GM21390 (cell line): ENCODE data around the gene PLXNC1.

Source experiments
- ATAC-seq: cut with Tn5 transposase; IDR thresholded peaks from one replicate; pipeline ENCODE4 v1.9.1; 2021; ENCODE audit not compliant: unreplicated experiment

PLXNC1 gene

GRCh38 chr12:94147991-94148738 lies at the start of gene PLXNC1:
Gene PLXNC1, plus strand, starts transcription at chr12:94148577. Its CDS starts 395 bp downstream, at chr12:94148972.
- ATAC-seq: peak; percentile 42

- ATAC-seq: no peak
Observed at GRCh38 chr12:94099191-94099590, 49.2 kb upstream of the PLXNC1 start.

- no peak for ATAC-seq
Observed at GRCh38 chr12:94099632-94100031, 48.7 kb upstream of the PLXNC1 start.

GRCh38 chr12:94100211-94100627 lies 48.2 kb upstream of the PLXNC1 start:
- ATAC-seq: no peak

GRCh38 chr12:94100990-94101737 lies 47.2 kb upstream of the PLXNC1 start:
- peak; percentile 48 for ATAC-seq

GRCh38 chr12:94101738-94102660 lies 46.4 kb upstream of the PLXNC1 start:
- peak; percentile 89 for ATAC-seq

GRCh38 chr12:94103986-94104385 lies 44.4 kb upstream of the PLXNC1 start:
- ATAC-seq: no peak

DNA sequence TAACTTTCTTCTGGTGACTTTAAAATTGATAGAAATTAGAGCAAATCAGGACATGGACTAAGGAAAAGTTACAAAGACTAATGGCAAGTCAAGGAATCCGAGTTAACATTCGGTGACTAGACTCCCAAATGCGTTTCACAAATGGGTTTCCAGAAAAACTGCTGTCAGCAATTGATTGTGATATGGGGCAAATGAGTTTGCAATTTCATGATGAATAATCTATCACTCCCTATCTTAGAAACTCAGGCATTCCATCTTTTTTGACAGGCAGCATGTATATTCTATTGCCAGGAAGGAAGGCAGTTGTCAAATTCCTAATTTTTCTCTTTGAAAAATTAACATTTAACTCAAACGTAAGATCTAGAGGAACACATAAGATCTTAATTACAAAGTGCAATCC lies 40.5 kb upstream of the PLXNC1 start:
- ATAC-seq: no peak

- no peak for ATAC-seq
Observed at GRCh38 chr12:94109160-94109559, 39.2 kb upstream of the PLXNC1 start.

DNA sequence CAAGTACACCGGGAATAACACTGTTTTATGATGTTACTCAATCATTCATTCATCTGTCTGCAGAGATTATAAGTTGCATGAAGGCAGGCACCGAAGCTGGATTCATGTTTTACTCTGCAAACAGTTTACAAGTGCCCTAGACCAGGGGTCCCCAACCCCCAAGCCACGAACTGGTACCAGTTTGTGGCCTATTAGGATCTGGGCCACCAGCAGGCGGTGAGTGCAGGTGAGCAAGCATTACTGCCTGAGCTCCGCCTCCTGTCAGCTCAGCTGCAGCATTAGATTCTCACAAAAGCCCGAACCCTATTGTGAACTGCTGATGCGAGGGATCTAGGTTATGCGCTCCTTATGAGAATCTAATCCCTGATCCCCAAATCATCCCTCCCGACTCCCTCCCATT lies 38.1 kb upstream of the PLXNC1 start:
- ATAC-seq: no peak

DNA sequence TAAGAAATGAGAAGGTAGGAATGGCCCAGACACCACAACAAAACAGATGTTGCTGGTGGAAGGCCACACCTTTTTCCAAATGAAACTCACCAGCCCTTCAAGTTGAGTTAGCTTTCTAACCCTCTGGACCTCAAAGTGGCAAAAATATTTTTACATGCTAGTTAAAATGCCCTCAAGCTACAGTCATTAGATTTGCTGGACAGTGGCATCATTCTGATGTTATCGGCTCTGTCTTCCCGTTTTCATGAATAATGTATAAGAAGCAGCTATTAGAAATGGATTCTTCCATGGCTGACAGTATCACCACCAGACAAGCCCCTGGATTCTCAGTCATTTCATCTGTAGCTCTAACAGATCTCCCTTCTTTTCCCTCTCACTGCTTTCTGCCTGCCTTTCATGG lies 37.1 kb upstream of the PLXNC1 start:
- no peak for ATAC-seq

DNA sequence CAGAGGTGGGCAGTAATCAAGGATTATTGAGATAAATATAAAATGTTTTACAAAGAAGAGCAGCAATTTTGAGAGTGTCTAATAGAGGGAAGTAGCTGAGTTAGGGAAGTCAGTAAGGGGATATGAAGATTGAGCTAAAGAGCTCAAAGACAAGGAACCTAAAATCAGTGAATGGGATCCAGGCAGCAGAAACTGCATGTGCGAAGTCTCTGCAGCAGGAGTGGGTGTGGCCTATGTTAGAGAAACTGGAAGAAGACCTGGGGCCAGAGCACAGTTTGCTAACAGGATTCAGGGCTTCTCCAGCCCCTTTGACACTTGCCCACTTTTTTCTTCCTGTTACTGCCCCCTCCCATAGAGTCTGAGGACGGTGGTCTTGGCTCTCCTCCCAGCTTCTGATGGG lies 36.3 kb upstream of the PLXNC1 start:
- ATAC-seq: no peak

- no peak for ATAC-seq
Observed at GRCh38 chr12:94114166-94114565, 34.2 kb upstream of the PLXNC1 start.

GRCh38 chr12:94116191-94116590 lies 32.2 kb upstream of the PLXNC1 start:
- no peak for ATAC-seq

DNA sequence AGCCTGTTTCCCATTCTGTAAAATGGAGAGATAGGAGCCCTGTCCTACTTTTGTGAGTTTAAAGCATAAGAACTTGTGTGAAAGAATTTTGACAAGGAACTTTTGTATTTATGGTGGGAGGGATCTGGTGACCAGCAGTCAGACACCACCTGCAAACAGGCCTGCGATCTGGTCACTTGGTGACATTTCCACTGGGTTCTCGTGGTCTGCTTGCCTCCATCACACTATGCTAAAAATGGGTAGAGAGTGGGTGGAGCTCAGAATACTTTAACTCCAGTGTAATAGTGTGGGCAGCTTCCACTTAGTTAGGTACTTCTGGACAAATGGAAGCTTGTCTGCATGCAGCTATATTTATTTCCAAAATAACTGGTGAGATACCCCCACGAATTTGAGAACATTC lies 26.5 kb upstream of the PLXNC1 start:
- ATAC-seq: no peak

GRCh38 chr12:94122591-94122990 lies 25.8 kb upstream of the PLXNC1 start:
- no peak for ATAC-seq

GRCh38 chr12:94123127-94123526 lies 25.2 kb upstream of the PLXNC1 start:
- no peak for ATAC-seq

- no peak for ATAC-seq
Observed at GRCh38 chr12:94126067-94126466, 22.3 kb upstream of the PLXNC1 start.

- no peak for ATAC-seq
Observed at GRCh38 chr12:94127239-94128131, 20.9 kb upstream of the PLXNC1 start.

GRCh38 chr12:94128280-94128679 lies 20.1 kb upstream of the PLXNC1 start:
- ATAC-seq: no peak
